DOHH2 (cell line): ENCODE measurements around the gene ERC2.

Experiments
- H3F3A ChIP-seq: fragments of 200-600 bp; sonication (generic), shearing (Covaris generic); 2 replicates; pipeline ENCODE4 v1.6.0; 2016; ENCODE audit warnings: antibody characterized with exemption, mild to moderate bottlenecking; ENCODE audit not compliant: control insufficient read depth, insufficient read depth
- H3K27ac ChIP-seq: fragments of 200-600 bp; sonication (generic); 2 replicates; pipeline ENCODE4 v1.5.1; 2014; ENCODE audit warnings: low read depth, mild to moderate bottlenecking, low read length, moderate library complexity
- H3K27me3 ChIP-seq: fragments of 200-600 bp; sonication (generic); 2 replicates; pipeline ENCODE4 v1.6.1; 2014; ENCODE audit warnings: mild to moderate bottlenecking, low read length, mixed read lengths; ENCODE audit not compliant: control insufficient read depth
- H3K36me3 ChIP-seq: fragments of 200-600 bp; sonication (generic); 2 replicates; pipeline ENCODE4 v1.6.1; 2014; ENCODE audit warnings: mild to moderate bottlenecking, low read length, moderate library complexity, mixed read lengths; ENCODE audit not compliant: control insufficient read depth
- H3K4me1 ChIP-seq: fragments of 200-600 bp; sonication (generic); 2 replicates; pipeline ENCODE4 v1.6.1; 2014; ENCODE audit warnings: mild to moderate bottlenecking, low read length, mixed read lengths; ENCODE audit not compliant: control insufficient read depth
- H3K4me2 ChIP-seq: fragments of 200-600 bp; sonication (generic); 2 replicates; pipeline ENCODE4 v1.6.0; 2014; ENCODE audit warnings: mild to moderate bottlenecking, low read length, moderate library complexity
- H3K4me3 ChIP-seq: fragments of 200-600 bp; sonication (generic); 2 replicates; pipeline ENCODE4 v1.5.1; 2014; ENCODE audit warnings: mild to moderate bottlenecking, low read length, mixed read lengths
- H3K79me2 ChIP-seq: fragments of 200-600 bp; sonication (generic); 2 replicates; pipeline ENCODE4 v1.6.1; 2014; ENCODE audit warnings: mild to moderate bottlenecking, low read length, mixed read lengths; ENCODE audit not compliant: control insufficient read depth
- H3K9me2 ChIP-seq: fragments of 200-600 bp; sonication (generic); replicated peaks from 2 replicates; pipeline ENCODE4 v1.6.1; 2014; ENCODE audit warnings: mild to moderate bottlenecking, low read length, mixed read lengths; ENCODE audit not compliant: control insufficient read depth
- H3K9me3 ChIP-seq: fragments of 200-600 bp; sonication (generic); 2 replicates; pipeline ENCODE4 v1.6.1; 2014; ENCODE audit warnings: antibody characterized with exemption, low read length, mixed read lengths; ENCODE audit not compliant: control insufficient read depth, insufficient read depth
- H4K20me1 ChIP-seq: fragments of 200-600 bp; sonication (generic); 2 replicates; pipeline ENCODE4 v1.6.0; 2014; ENCODE audit warnings: low read depth, mild to moderate bottlenecking, antibody characterized with exemption, low read length, moderate library complexity; ENCODE audit not compliant: control insufficient read depth, insufficient read depth
- EZH2phosphoT487 ChIP-seq: fragments of 200-600 bp; sonication (generic); IDR thresholded peaks from 2 replicates; pipeline ENCODE4 v1.6.1; 2017; ENCODE audit warnings: borderline replicate concordance, mild to moderate bottlenecking, antibody characterized with exemption, low read length, moderate library complexity, mixed read lengths
- TF ChIP-seq, protein P1 (sequence below): fragments of 200-600 bp; sonication (generic); IDR thresholded peaks from one replicate; pipeline ENCODE4 v1.5.1; 2014; ENCODE audit warnings: antibody characterized with exemption, mild to moderate bottlenecking, low read depth, low read length; ENCODE audit not compliant: poor library complexity, severe bottlenecking

The ERC2 gene

DNA sequence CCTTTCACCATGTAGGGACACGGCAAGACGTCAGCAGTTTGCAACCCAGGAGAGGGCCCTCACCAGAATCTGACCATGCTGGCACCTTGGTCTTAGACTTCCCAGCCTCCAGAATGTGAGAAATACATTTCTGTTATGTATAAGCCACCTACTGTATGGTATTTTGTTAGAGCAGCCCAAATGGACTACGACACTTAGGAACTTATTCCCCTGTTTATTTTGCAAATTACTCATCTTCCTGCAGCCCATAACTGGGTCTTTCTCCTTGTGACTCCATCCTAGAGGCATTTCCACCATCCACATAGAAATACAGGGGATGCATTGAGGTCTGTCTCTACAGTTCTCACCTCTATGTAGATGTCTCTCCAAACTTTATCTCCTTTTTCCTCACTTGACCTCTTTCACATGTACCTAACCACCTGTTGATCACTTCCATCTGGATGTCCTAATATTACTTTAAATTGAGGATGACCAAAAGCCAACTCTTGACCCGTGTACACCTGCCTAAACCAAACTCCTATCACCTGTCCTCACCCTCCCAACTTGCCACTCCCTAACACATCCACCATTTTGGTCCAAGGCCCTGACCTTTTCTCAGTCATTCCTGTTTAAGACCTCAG is 575.1 kb downstream of the ERC2 start:
- Histone ChIP-seq H3K79me2 (no peaks in the 10 kb centered on the region), H3K9me2 (no peaks in the 10 kb centered on the region), H3K4me3 (no peak overlapping the region), H3K9me3 (no peaks in the 10 kb centered on the region), H3K4me1 (no peaks in the 10 kb centered on the region), H3K4me2 (no peak overlapping the region), H3K27me3 (no peaks in the 10 kb centered on the region), H3K36me3 (no peaks in the 10 kb centered on the region), H3F3A (no peaks in the 10 kb centered on the region), H4K20me1 (no peaks in the 10 kb centered on the region), H3K27ac (no peak overlapping the region)
- TF ChIP-seq, protein P1, sequence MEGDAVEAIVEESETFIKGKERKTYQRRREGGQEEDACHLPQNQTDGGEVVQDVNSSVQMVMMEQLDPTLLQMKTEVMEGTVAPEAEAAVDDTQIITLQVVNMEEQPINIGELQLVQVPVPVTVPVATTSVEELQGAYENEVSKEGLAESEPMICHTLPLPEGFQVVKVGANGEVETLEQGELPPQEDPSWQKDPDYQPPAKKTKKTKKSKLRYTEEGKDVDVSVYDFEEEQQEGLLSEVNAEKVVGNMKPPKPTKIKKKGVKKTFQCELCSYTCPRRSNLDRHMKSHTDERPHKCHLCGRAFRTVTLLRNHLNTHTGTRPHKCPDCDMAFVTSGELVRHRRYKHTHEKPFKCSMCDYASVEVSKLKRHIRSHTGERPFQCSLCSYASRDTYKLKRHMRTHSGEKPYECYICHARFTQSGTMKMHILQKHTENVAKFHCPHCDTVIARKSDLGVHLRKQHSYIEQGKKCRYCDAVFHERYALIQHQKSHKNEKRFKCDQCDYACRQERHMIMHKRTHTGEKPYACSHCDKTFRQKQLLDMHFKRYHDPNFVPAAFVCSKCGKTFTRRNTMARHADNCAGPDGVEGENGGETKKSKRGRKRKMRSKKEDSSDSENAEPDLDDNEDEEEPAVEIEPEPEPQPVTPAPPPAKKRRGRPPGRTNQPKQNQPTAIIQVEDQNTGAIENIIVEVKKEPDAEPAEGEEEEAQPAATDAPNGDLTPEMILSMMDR = no peak
- TF ChIP-seq EZH2phosphoT487 = no peak

DNA sequence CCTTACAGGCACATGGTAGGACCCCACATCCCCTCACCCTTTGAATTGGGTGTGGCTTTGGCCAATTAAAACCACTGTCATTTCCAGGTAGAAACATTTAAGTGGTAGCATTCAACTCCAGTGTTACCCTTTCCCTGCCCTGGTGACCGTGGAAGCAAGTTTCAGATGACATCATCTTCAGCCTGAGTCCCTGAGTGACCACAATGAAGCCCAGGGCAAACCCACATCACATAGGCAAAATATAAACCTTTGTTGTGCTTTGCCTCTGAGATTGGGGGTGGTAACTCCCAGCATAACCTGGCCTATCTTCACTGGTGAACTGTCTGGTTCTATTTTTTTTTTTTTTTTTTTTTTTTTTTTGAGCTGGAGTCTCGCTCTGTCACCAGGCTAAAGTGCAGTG is 577.2 kb downstream of the ERC2 start:
- no peaks in the 10 kb centered on the region for H3K36me3 ChIP-seq
- H3K27me3 ChIP-seq = no peaks in the 10 kb centered on the region
- no peaks in the 10 kb centered on the region for H3K4me1 ChIP-seq
- H3K27ac ChIP-seq = no peak overlapping the region
- no peaks in the 10 kb centered on the region for H3K79me2 ChIP-seq
- H3F3A ChIP-seq = no peaks in the 10 kb centered on the region
- no peak overlapping the region for H3K4me2 ChIP-seq
- no peaks in the 10 kb centered on the region for H3K9me3 ChIP-seq
- TF ChIP-seq, protein P1 = no peak
- TF ChIP-seq EZH2phosphoT487 = no peak
- no peak overlapping the region for H3K4me3 ChIP-seq
- no peaks in the 10 kb centered on the region for H4K20me1 ChIP-seq
- H3K9me2 ChIP-seq = no peaks in the 10 kb centered on the region

DNA sequence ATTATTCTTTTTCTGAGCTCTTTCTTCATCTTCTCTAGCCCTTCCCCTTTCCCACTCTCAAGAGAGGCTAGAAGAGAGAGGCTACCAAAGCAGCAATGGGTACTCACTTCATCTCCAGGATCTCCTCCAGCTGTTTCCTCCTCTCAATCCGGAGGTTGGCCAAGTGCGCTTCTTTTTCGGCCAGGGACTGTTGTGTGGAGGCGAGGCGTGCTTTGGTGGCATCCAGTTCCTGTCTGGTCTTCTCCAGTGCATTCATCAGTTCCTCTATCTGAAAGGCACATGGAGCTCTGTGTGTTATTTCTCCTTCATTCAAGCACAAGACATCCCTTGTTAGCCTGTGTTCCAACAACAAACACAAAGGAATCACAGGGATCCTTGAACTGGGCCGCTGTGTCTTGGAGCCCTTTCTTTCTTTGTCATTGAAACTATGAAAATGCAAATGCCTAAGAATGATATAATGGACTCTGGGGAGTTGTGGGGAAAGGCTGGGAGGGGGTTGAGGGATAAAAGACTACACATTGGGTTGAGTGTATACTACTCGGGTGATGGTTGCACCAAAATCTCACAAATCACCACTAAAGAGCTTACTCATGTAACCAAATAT is 579.9 kb downstream of the ERC2 start:
- Histone ChIP-seq H3K9me2 (no peaks in the 10 kb centered on the region), H3K4me1 (no peaks in the 10 kb centered on the region), H3K27ac (no peak overlapping the region), H3K4me3 (no peak overlapping the region), H3F3A (no peaks in the 10 kb centered on the region), H3K36me3 (no peaks in the 10 kb centered on the region), H4K20me1 (no peaks in the 10 kb centered on the region), H3K27me3 (no peaks in the 10 kb centered on the region), H3K79me2 (no peaks in the 10 kb centered on the region), H3K4me2 (no peak overlapping the region), H3K9me3 (no peaks in the 10 kb centered on the region)
- TF ChIP-seq, protein P1 = no peak
- no peak for TF ChIP-seq EZH2phosphoT487
